Stimulated activated CD4-positive, alpha-beta T cell treated with anti-CD3 and anti-CD28 coated beads, Interleukin-15, amount 100 ng/mL, for 1 hour (primary cell): Measurements from ENCODE around the gene MATCAP1.

Experiments
- DNase-seq, 2 donors: peaks; one replicate each; pipeline ENCODE4 v3.0.0-alpha.2; 2020; ENCODE audit warnings: low read depth in 1 of 2, low spot score in 1 of 2

MATCAP1 gene

GRCh38 chr16:67141391-67141790 is 42.4 kb downstream of the MATCAP1 start:
- DNase-seq: no peak

DNA sequence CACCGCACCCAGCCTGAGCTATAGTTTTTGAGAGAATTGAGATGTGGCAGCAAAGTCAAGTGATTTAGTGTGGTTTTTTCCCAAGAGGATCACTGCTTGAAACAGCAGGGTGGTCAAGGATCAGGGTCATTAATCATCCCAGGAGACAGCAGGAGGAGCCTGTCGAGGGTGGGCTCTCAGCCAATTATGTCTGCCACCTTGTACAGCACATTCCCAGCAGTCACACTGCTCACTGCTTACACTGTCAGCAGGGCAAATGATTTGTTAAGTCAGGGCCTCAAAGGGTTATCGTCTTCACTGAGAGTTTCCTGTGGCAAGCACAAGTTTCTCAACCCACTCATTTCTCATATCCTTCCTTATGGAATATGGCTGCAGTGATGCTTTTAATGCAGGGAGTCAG is 46.2 kb downstream of the MATCAP1 start:
- DNase-seq: no peak

DNA sequence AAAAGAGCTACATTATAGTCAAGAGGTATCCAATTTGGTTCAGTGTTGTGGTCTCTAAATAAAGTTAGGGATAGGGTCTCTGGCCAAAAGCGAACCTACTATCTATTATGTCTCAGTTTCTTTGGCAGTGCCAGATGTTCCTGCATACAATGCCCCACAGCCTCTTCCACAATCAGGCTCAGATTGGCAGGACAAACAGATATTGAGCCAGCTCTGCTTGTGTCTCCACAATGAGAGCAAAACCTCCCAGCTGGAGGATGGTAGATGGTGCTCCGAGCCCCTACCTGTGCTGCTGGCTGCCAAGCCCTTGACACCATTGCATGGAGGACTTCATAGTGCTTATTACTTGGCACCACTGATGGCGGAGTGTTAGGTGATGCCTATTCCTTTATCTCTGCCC is 54.3 kb downstream of the MATCAP1 start:
- DNase-seq: no peak

GRCh38 chr16:67128887-67129286 is 54.9 kb downstream of the MATCAP1 start:
- DNase-seq: no peak

GRCh38 chr16:67128417-67128816 is 55.3 kb downstream of the MATCAP1 start:
- DNase-seq: no peak
